Lower leg skin (tissue), 4 donors: Measurements from ENCODE around the gene KDM6B. TPM values are rescaled to one million over a fixed set of nuclear protein-coding genes. Genes with fewer than 3 reads are reported as not detected.

Source experiments
- DNase-seq, 2 donors: peaks; one replicate each; pipeline ENCODE4 v3.0.0-alpha.2; 2019; ENCODE audit warnings: low spot score in 2 of 2
- H3K4me3 ChIP-seq: fragments of 200-600 bp; sonication (generic); 2 replicates; pipeline ENCODE4 v1.5.1; 2017; ENCODE audit warnings: mild to moderate bottlenecking, low read depth; ENCODE audit not compliant: poor library complexity, severe bottlenecking
- POLR2A ChIP-seq, 2 donors: fragments of 450-650 bp; IDR thresholded peaks; one replicate each; pipeline ENCODE4 v1.6.1; 2016 to 2017; ENCODE audit warnings: antibody characterized with exemption in 2 of 2, mild to moderate bottlenecking in 1 of 2, moderate library complexity in 1 of 2
- WGBS, 2 donors: methylation state at CpG; one replicate each; pipeline ENCODE4 v1.1.5; 2018; 5-methylcytosine and 5-hydroxymethylcytosine counted together
- intact Hi-C: fragments of 100-400 bp; cut with DNase I; formaldehyde crosslinking; loops from one replicate; pipeline ENCODE4 v1.15.0; 2023; ENCODE audit warnings: low total_unique reads
- total RNA-seq, 4 donors: library from RNA; depleted of rRNA; stranded (reverse); fragments of >200 nt; gene quantifications; one replicate each; pipeline ENCODE4 v1.1.0, GENCODE V29; 2016
- TF ChIP-seq, protein P1 (sequence below), 3 donors: fragments of 450-650 bp; IDR thresholded peaks; one replicate each; pipeline ENCODE4 v1.5.1; 2016; ENCODE audit warnings: antibody characterized with exemption in 3 of 3, mild to moderate bottlenecking in 3 of 3, moderate library complexity in 2 of 3

Gene KDM6B
- total RNA-seq, 4 donors from 2014 or later, result 12.5 to 30.9 (median 18.0) TPM

DNA sequence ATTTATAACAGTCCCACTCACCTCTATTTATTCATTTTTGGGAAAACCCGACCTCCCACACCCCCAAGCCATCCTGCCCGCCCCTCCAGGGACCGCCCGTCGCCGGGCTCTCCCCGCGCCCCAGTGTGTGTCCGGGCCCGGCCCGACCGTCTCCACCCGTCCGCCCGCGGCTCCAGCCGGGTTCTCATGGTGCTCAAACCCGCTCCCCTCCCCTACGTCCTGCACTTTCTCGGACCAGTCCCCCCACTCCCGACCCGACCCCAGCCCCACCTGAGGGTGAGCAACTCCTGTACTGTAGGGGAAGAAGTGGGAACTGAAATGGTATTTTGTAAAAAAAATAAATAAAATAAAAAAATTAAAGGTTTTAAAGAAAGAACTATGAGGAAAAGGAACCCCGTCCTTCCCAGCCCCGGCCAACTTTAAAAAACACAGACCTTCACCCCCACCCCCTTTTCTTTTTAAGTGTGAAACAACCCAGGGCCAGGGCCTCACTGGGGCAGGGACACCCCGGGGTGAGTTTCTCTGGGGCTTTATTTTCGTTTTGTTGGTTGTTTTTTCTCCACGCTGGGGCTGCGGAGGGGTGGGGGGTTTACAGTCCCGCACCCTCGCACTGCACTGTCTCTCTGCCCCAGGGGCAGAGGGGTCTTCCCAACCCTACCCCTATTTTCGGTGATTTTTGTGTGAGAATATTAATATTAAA is 20.2 kb downstream of the KDM6B start:
- no peak for TF ChIP-seq POLR2A (IDR thresholded peaks at IDR 0.05)
- TF ChIP-seq, protein P1, sequence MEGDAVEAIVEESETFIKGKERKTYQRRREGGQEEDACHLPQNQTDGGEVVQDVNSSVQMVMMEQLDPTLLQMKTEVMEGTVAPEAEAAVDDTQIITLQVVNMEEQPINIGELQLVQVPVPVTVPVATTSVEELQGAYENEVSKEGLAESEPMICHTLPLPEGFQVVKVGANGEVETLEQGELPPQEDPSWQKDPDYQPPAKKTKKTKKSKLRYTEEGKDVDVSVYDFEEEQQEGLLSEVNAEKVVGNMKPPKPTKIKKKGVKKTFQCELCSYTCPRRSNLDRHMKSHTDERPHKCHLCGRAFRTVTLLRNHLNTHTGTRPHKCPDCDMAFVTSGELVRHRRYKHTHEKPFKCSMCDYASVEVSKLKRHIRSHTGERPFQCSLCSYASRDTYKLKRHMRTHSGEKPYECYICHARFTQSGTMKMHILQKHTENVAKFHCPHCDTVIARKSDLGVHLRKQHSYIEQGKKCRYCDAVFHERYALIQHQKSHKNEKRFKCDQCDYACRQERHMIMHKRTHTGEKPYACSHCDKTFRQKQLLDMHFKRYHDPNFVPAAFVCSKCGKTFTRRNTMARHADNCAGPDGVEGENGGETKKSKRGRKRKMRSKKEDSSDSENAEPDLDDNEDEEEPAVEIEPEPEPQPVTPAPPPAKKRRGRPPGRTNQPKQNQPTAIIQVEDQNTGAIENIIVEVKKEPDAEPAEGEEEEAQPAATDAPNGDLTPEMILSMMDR (IDR thresholded peaks at IDR 0.05), result no peak
- 79 to 82% methylated on average over 31 of the region's 31 CpGs for WGBS, 2 donors
- no peak overlapping the region for H3K4me3 ChIP-seq
- peak in 1 of 2 donors; percentile 15 for DNase-seq
- intact Hi-C loops, result no loop called here

DNA sequence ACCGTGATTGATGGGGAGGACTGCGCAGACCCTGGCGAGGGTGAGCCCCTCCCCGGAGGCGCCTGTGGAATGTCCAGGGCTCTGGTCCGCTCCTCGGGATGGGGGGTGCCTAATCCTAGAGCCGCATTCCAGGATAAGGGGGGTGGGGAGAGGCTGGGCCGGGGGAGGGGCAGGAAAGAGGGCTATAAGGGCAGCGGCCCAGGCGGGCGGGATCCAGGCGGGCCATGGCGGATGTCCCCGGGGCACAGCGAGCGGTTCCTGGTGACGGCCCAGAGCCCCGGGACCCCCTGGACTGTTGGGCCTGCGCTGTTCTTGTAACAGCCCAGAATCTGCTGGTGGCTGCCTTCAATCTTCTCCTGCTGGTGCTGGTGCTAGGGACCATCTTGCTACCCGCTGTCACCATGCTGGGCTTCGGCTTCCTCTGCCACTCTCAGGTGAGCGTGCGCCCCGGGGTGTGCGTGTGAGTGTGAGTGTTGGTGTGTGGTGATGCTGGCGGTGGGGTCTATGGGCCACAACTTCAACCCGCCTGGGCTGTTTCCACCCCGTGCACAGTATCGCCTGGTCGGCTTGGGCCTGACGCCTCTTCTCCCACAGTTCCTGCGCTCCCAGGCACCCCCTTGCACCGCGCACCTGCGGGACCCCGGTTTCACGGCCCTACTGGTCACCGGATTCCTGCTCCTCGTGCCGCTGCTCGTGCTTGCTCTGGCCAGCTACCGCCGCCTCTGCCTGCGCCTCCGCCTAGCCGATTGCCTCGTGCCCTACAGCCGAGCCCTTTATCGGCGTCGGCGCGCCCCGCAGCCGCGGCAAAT is 21.0 kb downstream of the KDM6B start, which contains the start of gene TMEM88:
TSS of gene TMEM88 (plus strand) at position 216 of the 809 bp plus-strand sequence. CDS start at position 225, 9 bp downstream.
- DNase-seq, result peak in 1 of 2 donors; percentile 14
- intact Hi-C loops, result no loop called here
- 63 to 65% methylated on average over 48 to 56 of the region's 57 CpGs for WGBS, 2 donors
- H3K4me3 ChIP-seq, result no peak within 1 kb of the TSS
- no peak for TF ChIP-seq POLR2A (IDR thresholded peaks at IDR 0.05)
- TF ChIP-seq, protein P1 (IDR thresholded peaks at IDR 0.05), result no peak

DNA sequence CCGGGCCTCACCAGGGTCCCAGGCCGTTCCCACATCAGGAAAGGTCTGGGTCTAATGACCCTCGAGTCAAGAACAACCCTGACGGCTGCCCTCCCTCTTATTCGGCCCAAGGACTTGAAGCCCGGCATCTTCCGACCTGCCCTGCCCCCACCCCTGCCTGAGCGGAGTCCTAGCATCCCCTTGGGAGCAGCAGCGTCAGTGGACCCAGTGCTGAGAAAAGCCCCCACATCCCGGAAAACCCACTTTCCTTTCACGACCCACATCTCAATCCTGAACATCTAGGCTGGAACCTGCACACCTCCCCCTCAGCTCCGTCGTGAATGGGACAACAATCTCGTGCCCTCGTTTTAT is 21.6 kb downstream of the KDM6B start:
- intact Hi-C loops, result no loop called here
- no peak overlapping the region for H3K4me3 ChIP-seq
- TF ChIP-seq POLR2A (IDR thresholded peaks at IDR 0.05), result no peak
- TF ChIP-seq, protein P1 (IDR thresholded peaks at IDR 0.05), result no peak
- 21 to 26% methylated on average over 15 of the region's 15 CpGs for WGBS, 2 donors
- DNase-seq, result no peak

DNA sequence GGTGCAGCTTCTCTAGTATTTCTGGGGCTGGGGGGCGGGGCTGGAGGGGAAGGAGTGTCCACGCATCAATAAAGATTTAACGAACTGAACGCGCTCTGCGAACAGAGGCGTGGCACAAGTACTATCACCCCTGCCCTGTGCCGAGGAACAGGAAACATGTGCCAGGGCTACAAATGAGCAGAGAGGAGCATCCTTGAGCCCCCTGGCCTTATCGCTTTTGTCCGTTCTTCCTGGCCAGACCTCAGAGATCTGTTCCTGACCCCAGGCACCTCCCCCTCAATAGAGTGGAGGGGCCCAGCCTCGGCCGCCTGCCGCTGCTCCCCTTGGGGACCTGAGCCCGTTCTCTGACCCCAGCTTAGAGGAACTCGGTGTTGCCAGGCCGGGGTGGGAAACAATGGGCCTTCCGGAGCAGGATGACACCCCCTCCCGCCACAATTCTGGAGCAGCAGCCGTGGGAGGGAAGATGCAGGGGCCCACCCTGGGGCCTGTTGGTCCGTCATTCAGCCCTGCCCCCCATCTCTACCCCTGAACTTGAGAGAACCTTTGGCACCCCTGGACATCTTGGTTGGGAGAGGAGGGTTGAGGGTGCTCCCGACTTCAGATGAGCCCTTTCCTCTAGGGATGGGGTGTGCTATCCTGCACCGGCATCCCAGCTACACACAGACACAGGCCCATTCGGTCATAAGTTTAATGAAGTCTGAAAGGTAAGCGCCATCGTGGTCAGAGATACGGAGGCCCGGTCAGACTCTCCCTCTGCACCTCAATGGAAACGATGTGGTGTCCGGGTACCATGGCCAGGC is 22.2 kb downstream of the KDM6B start:
- peak overlapping the region; percentile 27 for H3K4me3 ChIP-seq
- TF ChIP-seq, protein P1 (IDR thresholded peaks at IDR 0.05), result no peak
- TF ChIP-seq POLR2A (IDR thresholded peaks at IDR 0.05), result no peak
- intact Hi-C loops, result no loop called here
- DNase-seq, result peak in 1 of 2 donors; percentile 90
- WGBS, 2 donors, result 3 to 8% methylated on average over 29 of the region's 29 CpGs

DNA sequence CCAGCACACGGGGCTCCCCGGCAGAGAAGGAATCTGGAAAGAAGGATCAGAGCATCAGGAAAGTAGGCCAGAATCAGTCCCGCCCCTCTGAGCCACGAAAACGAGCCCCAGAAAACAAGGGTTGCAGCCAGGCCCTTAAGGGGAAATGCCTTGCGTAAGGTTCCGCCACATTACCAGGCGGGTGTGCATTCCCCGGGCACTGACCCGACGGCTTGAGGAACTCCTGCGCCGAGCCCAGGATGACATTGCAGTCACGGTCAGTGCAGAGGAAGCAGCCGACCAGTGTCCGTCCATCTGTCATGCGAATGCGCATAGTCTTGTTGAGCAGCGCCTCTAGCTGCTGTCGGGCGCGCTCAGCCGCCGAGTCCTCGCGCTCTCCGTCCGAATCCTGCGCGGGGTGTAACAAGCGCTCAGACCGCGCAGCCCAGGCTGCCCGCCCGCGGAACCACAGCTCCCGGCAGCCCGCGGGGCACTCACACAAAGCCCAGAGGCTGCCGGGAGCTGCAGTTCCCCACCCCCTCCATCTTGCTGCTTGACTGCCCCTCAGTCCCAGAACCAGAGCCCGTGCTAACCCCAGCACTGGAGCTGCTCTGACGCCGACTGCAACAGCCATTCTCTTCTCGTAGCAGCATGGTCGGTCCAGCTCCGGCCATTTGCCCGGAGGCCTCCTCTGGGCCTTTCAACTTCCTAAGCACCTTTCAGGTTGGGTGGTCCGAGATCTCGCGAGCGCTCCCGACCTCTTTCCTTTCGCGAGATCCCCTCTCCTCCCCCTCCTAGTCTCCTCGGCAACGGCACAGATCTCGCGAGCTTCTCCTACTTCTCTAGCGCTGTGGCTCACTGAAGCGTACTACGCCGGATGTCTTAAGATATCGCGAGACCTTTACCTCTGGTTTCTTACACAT is 23.0 kb downstream of the KDM6B start, which contains the start of gene NAA38:
TSS of gene NAA38 (minus strand) at position 749 of the 902 bp plus-strand sequence. CDS start at position 653, 96 bp downstream.
- peak; percentile 98 to 99 for DNase-seq
- 1% methylated on average over 41 to 48 of the region's 64 CpGs for WGBS, 2 donors
- intact Hi-C loops, result no loop called here
- TF ChIP-seq POLR2A (IDR thresholded peaks at IDR 0.05), result no peak
- TF ChIP-seq, protein P1 (IDR thresholded peaks at IDR 0.05), result no peak
- H3K4me3 ChIP-seq, result peak within 1 kb of the TSS; percentile 27
